Measurements from ENCODE around the gene THPO.

DNA sequence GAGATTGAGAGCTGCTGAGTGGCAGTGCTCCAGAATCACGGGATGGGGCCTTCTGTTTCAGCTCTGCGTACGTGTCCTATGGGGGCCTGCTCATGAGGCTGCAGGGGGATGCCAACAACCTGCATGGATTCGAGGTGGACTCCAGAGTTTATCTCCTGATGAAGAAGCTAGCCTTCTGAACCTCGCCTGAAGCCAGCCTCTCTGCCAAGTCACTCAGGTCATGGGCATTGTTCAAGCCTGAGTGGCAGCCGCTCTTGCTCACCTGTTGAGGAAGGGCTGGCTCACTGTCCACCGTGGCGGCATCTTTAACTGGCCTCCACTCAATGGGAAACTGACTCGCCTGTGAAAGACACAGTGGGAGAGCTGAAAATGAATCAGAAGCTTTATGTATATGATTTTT is 9.9 kb downstream of the THPO start:
- TF ChIP-seq, protein P1, sequence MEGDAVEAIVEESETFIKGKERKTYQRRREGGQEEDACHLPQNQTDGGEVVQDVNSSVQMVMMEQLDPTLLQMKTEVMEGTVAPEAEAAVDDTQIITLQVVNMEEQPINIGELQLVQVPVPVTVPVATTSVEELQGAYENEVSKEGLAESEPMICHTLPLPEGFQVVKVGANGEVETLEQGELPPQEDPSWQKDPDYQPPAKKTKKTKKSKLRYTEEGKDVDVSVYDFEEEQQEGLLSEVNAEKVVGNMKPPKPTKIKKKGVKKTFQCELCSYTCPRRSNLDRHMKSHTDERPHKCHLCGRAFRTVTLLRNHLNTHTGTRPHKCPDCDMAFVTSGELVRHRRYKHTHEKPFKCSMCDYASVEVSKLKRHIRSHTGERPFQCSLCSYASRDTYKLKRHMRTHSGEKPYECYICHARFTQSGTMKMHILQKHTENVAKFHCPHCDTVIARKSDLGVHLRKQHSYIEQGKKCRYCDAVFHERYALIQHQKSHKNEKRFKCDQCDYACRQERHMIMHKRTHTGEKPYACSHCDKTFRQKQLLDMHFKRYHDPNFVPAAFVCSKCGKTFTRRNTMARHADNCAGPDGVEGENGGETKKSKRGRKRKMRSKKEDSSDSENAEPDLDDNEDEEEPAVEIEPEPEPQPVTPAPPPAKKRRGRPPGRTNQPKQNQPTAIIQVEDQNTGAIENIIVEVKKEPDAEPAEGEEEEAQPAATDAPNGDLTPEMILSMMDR (IDR thresholded peaks at IDR 0.05): no peak
- no peak for TF ChIP-seq POLR2AphosphoS5 (IDR thresholded peaks at IDR 0.05)
- TF ChIP-seq POLR2A (IDR thresholded peaks at IDR 0.05): no peak
- TF ChIP-seq EP300 (IDR thresholded peaks at IDR 0.05): no peak

Measured in gastroesophageal sphincter (tissue), 3 donors.